ENCODE data around the gene RRP12. TPM values are rescaled to one million over a fixed set of nuclear protein-coding genes. Genes with fewer than 3 reads are reported as not detected.

Gene RRP12
- total RNA-seq (2021) (68.6 and 86.2 TPM in 2 replicates), Bru-seq, nascent RNA (percentile 58 among the genes with signal in this experiment), BruChase-seq, experiment 1, labeled RNA remaining after a 2-hour chase (percentile 61 among the genes with signal in this experiment), BruChase-seq, experiment 2, labeled RNA remaining after a 6-hour chase (percentile 71 among the genes with signal in this experiment)
- long read RNA-seq, full-length matches to known transcripts: 107 of 212 reads
- long read RNA-seq, partial matches to known transcripts: 72 of 212 reads
- long read RNA-seq, other reads (novel, unspliced or antisense): 33 of 212 reads

- BruUV-seq (replicated peaks): TSS peak; percentile 87
- TF ChIP-seq EZH2 (IDR thresholded peaks at IDR 0.05; ENCODE audit: borderline replicate concordance, low read depth, low read length, poor library complexity, severe bottlenecking) (no peak), CTCF (conservative IDR thresholded peaks at IDR 0.05; ENCODE audit: low read depth, low read length) (0 out of 2 replicates have a peak, but pooled peaks have one; percentile 18)
- DNase-seq (ENCODE audit: low spot score): peak; percentile 99
- H3K4me1 ChIP-seq (ENCODE audit: insufficient read depth, low read length, poor library complexity, severe bottlenecking): peaks cover 10% of the 10 kb centered on the region
- H3K36me3 ChIP-seq (ENCODE audit: insufficient read depth, low read length, poor library complexity, severe bottlenecking): peaks cover 12% of the 10 kb centered on the region
- H3K27me3 ChIP-seq (replicated peaks; ENCODE audit: insufficient read depth, low read depth, low read length, poor library complexity): no peaks in the 10 kb centered on the region
- POLR2A ChIA-PET (ENCODE audit: low non-redundant PET): interaction anchor here (0.5 to 0.6 kb wide), 2 partner anchors 22 to 82 kb away, joined by 3 to 5 read pairs; no protein-coding TSS in a partner anchor
- H3K4me3 ChIP-seq (ENCODE audit: low read depth, low read length, poor library complexity, severe bottlenecking): peak within 1 kb of the TSS; percentile 99
- peak within 1 kb of the TSS; percentile 86 for H3K27ac ChIP-seq (ENCODE audit: low read depth, low read length, poor library complexity, severe bottlenecking)
- intact Hi-C loops (cut with micrococcal nuclease; ENCODE audit: unreplicated experiment): no loop called here
- no peaks in the 10 kb centered on the region for H3K9me3 ChIP-seq (ENCODE audit: low read depth, low read length, poor library complexity, severe bottlenecking)
- CTCF ChIA-PET: interaction anchor here (1.3 kb wide), 1 partner anchor 11 kb away, joined by 4 read pairs; no protein-coding TSS in a partner anchor
Measured at GRCh38 chr10:97400665-97401454, at the start of gene RRP12. TSS of gene RRP12 (minus strand) at chr10:97401340. CDS start at chr10:97401231, 109 bp downstream.

GRCh38 chr10:97450828-97451227, 49.7 kb upstream of the RRP12 start:
- DNase-seq (ENCODE audit: low spot score): no peak
- intact Hi-C loops (cut with micrococcal nuclease; ENCODE audit: unreplicated experiment): no loop called here
- Histone ChIP-seq H3K27ac (ENCODE audit: low read depth, low read length, poor library complexity, severe bottlenecking) (no peak overlapping the region), H3K27me3 (replicated peaks; ENCODE audit: insufficient read depth, low read depth, low read length, poor library complexity) (no peaks in the 10 kb centered on the region), H3K4me1 (ENCODE audit: insufficient read depth, low read length, poor library complexity, severe bottlenecking) (peaks cover 8% of the 10 kb centered on the region), H3K9me3 (ENCODE audit: low read depth, low read length, poor library complexity, severe bottlenecking) (no peaks in the 10 kb centered on the region), H3K4me3 (ENCODE audit: low read depth, low read length, poor library complexity, severe bottlenecking) (no peak overlapping the region), H3K36me3 (ENCODE audit: insufficient read depth, low read length, poor library complexity, severe bottlenecking) (peaks cover 35% of the 10 kb centered on the region)
- ChIA-PET POLR2A (ENCODE audit: low non-redundant PET) (no interaction called here), CTCF (no interaction called here)
- TF ChIP-seq EZH2 (IDR thresholded peaks at IDR 0.05; ENCODE audit: borderline replicate concordance, low read depth, low read length, poor library complexity, severe bottlenecking): no peak
- no peak for TF ChIP-seq CTCF (conservative IDR thresholded peaks at IDR 0.05; ENCODE audit: low read depth, low read length)
- BruUV-seq (replicated peaks): no TSS peak

- ChIA-PET CTCF (no interaction called here), POLR2A (ENCODE audit: low non-redundant PET) (no interaction called here)
- Histone ChIP-seq H3K27me3 (replicated peaks; ENCODE audit: insufficient read depth, low read depth, low read length, poor library complexity) (no peaks in the 10 kb centered on the region), H3K9me3 (ENCODE audit: low read depth, low read length, poor library complexity, severe bottlenecking) (no peaks in the 10 kb centered on the region), H3K27ac (ENCODE audit: low read depth, low read length, poor library complexity, severe bottlenecking) (peak within 1 kb of the TSS; percentile 76), H3K36me3 (ENCODE audit: insufficient read depth, low read length, poor library complexity, severe bottlenecking) (peaks cover 3% of the 10 kb centered on the region), H3K4me1 (ENCODE audit: insufficient read depth, low read length, poor library complexity, severe bottlenecking) (peaks cover 14% of the 10 kb centered on the region), H3K4me3 (ENCODE audit: low read depth, low read length, poor library complexity, severe bottlenecking) (peak within 1 kb of the TSS; percentile 95)
- no peak for TF ChIP-seq EZH2 (IDR thresholded peaks at IDR 0.05; ENCODE audit: borderline replicate concordance, low read depth, low read length, poor library complexity, severe bottlenecking)
- TF ChIP-seq CTCF (conservative IDR thresholded peaks at IDR 0.05; ENCODE audit: low read depth, low read length): peak; percentile 33; the same call in 1 of the 2 replicates
- TSS peak; percentile 71 for BruUV-seq (replicated peaks)
- peak; percentile 98 for DNase-seq (ENCODE audit: low spot score)
- intact Hi-C loops (cut with micrococcal nuclease; ENCODE audit: unreplicated experiment): no loop called here
Measured at GRCh38 chr10:97445722-97446639, 44.8 kb upstream of the RRP12 start, which contains the start of the genes EXOSC1 and ZDHHC16. TSS of gene EXOSC1 (minus strand) at chr10:97446006. CDS start at chr10:97445985, 21 bp downstream. TSS of gene ZDHHC16 (plus strand) at chr10:97446175. CDS start at chr10:97451676, 5,501 bp downstream.
